Activated naive CD4-positive, alpha-beta T cell treated with anti-CD3 and anti-CD28 coated beads, Interleukin-2, amount 10 ng/mL, durations not matched to agents 7 days and 5 days (primary cell): ENCODE data around the gene CACNB4.

Source experiments
- CTCF ChIA-PET: fragments of 350-600 bp; sonication (Branson Sonifier 250); formaldehyde crosslinking; loops from one replicate; lab custom pipeline; 2021; ENCODE audit warnings: antibody characterized with exemption; lab: Charles Lee
- DNase-seq: peaks from one replicate; pipeline ENCODE4 v3.0.0-alpha.2; 2020
- H3K27ac Mint-ChIP-seq: one replicate; pipeline ENCODE4 v1.8.0; 2021; ENCODE audit warnings: mild to moderate bottlenecking, moderate library complexity, mixed read lengths
- H3K27me3 Mint-ChIP-seq: one replicate; pipeline ENCODE4 v1.8.0; 2021; ENCODE audit warnings: mild to moderate bottlenecking, mixed read lengths
- H3K36me3 Mint-ChIP-seq: one replicate; pipeline ENCODE4 v1.8.0; 2021; ENCODE audit warnings: mixed read lengths
- H3K4me1 Mint-ChIP-seq: one replicate; pipeline ENCODE4 v1.8.0; 2021; ENCODE audit warnings: mixed read lengths
- H3K4me3 Mint-ChIP-seq: one replicate; pipeline ENCODE4 v1.8.0; 2021; ENCODE audit warnings: mild to moderate bottlenecking, moderate library complexity, mixed read lengths
- H3K9me3 Mint-ChIP-seq: one replicate; pipeline ENCODE4 v1.8.0; 2021; ENCODE audit warnings: mixed read lengths

Gene CACNB4

DNA sequence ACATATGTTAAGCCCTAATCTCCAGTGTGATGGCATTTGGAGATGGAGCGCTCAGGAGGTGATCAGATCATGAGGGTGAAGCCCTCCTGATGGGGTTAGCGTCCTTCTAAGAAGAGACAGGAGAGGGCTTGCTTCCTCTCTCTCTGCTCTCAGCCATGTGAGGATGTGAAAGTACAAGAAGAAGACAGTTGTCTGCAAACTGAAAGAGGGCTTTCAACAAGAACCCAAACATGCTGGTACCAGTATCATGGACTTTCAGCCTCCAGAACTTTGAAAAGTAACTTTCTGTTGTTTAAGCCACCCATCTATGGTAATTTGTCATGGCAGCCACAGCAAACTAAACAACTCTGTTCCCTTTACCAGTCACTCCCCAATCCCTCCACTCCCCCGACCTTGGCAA, 47.4 kb downstream of the CACNB4 start:
- peaks cover 18% of the 10 kb centered on the region for H3K27me3 Mint-ChIP-seq
- H3K4me1 Mint-ChIP-seq, result no peaks in the 10 kb centered on the region
- no peak overlapping the region for H3K27ac Mint-ChIP-seq
- H3K9me3 Mint-ChIP-seq, result no peaks in the 10 kb centered on the region
- no peak for DNase-seq
- CTCF ChIA-PET, result no interaction called here
- no peak overlapping the region for H3K4me3 Mint-ChIP-seq
- H3K36me3 Mint-ChIP-seq, result no peaks in the 10 kb centered on the region

DNA sequence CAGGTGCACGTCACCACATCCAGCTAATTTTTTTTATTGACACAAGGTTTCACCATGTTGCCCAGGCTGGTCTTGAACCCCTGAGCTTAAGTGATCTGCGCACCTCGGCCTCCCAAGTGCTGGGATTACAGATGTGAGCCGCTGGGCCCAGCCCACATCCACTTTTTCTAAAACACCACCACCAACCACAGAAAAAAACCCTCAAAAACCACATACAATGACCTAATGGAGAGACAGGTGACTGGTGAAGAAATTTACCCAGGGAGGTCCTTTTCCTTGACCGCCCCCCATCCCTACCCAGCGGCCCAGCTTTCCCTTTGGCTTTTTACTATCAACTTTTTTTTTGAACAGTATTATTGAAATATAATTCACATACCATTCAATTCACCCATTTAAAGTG, 47.9 kb downstream of the CACNB4 start:
- H3K4me3 Mint-ChIP-seq, result no peak overlapping the region
- no peaks in the 10 kb centered on the region for H3K9me3 Mint-ChIP-seq
- CTCF ChIA-PET, result no interaction called here
- no peaks in the 10 kb centered on the region for H3K36me3 Mint-ChIP-seq
- H3K27me3 Mint-ChIP-seq, result peaks cover 18% of the 10 kb centered on the region
- H3K27ac Mint-ChIP-seq, result no peak overlapping the region
- no peak for DNase-seq
- H3K4me1 Mint-ChIP-seq, result no peaks in the 10 kb centered on the region

DNA sequence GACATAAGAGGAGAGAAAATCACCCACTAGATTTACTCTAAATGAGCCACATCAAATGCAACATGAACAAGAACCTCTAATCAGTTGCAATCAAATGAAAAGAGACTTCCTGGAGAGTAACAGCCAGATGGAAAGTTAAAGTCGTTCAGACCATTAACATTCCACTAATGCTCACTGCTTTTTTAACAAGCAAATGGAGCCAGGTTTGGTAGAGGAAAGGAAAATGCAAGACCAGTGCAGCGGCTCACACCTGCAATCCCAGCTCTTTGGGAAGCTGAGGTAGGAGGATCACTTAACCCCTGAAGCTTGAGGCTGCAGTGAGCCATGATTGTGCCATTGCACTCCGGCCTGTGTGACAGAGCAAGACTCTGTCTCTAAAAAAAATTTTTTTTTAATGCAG, 48.5 kb downstream of the CACNB4 start:
- Mint-ChIP-seq H3K27ac (no peak overlapping the region), H3K36me3 (no peaks in the 10 kb centered on the region), H3K4me1 (no peaks in the 10 kb centered on the region), H3K4me3 (no peak overlapping the region), H3K27me3 (peaks cover 18% of the 10 kb centered on the region), H3K9me3 (no peaks in the 10 kb centered on the region)
- CTCF ChIA-PET, result interaction anchor here (1.2 kb wide), 1 partner anchor 14 kb away, joined by 3 read pairs; no protein-coding TSS in a partner anchor
- no peak for DNase-seq

DNA sequence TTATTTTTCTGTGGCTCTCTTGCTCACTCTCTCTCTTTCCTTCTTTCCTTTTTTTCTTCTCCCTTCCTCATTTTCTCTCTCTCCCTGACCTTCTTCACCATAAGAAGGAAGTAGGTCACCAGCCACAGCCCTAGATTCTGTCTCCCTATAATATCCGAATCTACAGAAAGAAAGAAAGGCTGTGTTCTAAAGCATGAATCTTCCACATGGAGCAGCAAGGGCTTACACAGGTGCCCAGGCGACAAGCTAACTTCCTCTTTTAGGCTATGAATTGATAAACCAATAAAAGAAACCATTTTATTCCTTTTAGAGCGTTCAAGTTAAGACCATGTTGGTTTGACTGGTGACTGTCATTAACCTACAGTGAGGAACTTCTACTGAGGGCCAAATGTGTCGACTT, 49.3 kb downstream of the CACNB4 start:
- Mint-ChIP-seq H3K36me3 (no peaks in the 10 kb centered on the region), H3K27me3 (peaks cover 18% of the 10 kb centered on the region), H3K4me3 (no peak overlapping the region), H3K9me3 (no peaks in the 10 kb centered on the region), H3K27ac (no peak overlapping the region), H3K4me1 (no peaks in the 10 kb centered on the region)
- CTCF ChIA-PET, result interaction anchor here (1.2 to 1.4 kb wide), 2 partner anchors 13 to 25 kb away, joined by 3 to 4 read pairs; no protein-coding TSS in a partner anchor
- DNase-seq, result no peak

DNA sequence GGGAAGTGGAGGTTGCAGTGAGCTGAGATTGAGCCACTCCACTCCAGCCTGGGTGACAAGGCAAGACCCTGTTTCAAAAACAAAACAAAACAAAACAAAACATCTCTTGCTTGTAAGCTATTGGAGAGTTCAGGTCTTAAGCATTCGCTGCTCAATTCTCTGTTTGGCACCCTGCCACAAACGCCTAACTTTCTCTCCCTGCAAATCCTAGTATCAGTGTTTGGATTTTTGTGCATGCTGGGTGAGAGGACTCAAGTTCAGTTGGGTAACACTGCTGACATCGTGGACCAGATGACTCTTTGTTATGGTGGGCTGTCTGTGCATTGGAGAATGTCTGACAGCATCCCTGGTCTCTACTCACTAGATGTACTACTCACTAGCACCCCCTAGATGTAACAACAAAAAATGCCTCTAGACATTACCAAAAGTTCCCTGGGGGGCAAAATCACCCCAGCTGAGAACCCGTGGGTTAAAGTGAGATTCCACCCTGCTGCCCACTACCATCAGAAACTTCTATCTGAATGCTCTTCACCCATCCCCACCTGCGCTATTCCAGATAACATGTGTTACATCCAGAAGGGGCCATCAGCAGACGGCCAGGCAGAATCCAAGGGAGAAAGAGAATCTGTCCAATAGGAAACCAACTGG, 50.9 kb downstream of the CACNB4 start:
- CTCF ChIA-PET, result interaction anchor here (0.8 to 1.7 kb wide), 4 partner anchors 8 to 12 kb away, joined by 3 to 4 read pairs (median 3); no protein-coding TSS in a partner anchor
- no peaks in the 10 kb centered on the region for H3K4me1 Mint-ChIP-seq
- H3K36me3 Mint-ChIP-seq, result no peaks in the 10 kb centered on the region
- no peak overlapping the region for H3K4me3 Mint-ChIP-seq
- H3K27me3 Mint-ChIP-seq, result peaks cover 18% of the 10 kb centered on the region
- no peak overlapping the region for H3K27ac Mint-ChIP-seq
- no peak for DNase-seq
- H3K9me3 Mint-ChIP-seq, result no peaks in the 10 kb centered on the region

DNA sequence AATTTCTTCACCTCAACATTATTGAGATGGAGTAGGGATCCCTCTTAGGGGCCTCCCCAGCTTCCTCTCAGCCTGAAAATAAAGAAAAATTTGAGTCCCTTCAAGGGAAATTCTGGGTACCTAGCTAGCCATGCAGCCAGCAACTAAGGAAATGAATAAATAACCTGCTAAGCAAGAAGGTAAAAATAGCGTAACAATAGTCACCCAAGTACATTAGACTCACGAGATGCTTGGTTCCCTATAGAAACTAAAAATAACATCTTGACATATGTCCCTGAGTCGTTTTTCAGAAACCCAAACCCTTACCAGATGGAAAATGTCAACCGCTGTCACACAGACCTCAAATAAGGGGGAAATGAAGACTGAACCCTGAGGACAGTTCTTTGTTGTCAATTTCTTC, 51.9 kb downstream of the CACNB4 start:
- Mint-ChIP-seq H3K27ac (no peak overlapping the region), H3K4me3 (no peak overlapping the region), H3K27me3 (peaks cover 18% of the 10 kb centered on the region), H3K9me3 (no peaks in the 10 kb centered on the region), H3K4me1 (no peaks in the 10 kb centered on the region), H3K36me3 (no peaks in the 10 kb centered on the region)
- CTCF ChIA-PET, result interaction anchor here (0.6 to 1.7 kb wide), 3 partner anchors 8 to 263 kb away, joined by 3 read pairs; no protein-coding TSS in a partner anchor
- no peak for DNase-seq

DNA sequence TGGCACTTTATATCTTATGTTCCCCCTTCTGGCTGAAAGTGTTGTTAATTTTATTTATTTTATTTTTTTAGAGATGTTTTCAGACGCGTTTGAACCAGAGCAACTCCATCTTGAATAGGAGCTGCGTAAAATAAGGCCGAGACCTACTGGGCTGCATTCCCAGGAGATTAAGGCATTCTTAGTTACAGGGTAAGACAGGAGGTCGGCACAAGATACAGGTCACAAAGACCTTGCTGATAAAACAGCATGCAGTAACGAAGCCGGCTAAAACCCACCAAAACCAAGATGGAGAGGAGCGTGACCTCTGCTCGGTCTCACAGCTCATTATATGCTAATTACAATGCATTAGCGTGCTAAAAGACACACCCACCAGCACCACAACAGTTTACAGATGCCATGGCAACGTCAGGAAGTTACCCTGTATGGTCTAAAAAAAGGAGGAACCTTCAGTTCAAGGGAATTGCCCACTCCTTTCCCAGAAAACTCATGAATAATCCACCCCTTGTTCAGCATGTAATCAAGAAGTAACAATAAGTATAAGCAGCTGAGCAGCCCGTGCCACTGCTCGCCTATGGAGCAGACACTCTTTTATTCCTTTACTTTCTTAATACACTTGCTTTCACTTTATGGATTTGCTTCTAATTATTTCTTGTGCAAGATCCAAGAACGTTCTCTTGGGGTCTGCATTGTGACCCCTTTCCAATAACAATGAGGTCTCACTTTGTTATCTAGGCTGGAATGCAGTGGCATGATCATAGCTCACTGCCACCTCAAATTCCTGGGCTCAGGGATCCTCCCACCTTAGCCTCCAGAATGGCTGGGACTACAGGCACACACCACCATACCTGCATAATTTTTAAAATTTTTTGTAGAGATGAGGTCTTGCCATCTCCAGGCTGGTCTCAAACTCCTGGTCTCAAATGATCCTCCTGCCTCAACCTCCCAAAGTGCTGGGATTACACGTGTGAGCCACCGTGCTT, 55.9 kb downstream of the CACNB4 start:
- Mint-ChIP-seq H3K27me3 (no peaks in the 10 kb centered on the region), H3K4me1 (no peaks in the 10 kb centered on the region), H3K36me3 (no peaks in the 10 kb centered on the region), H3K4me3 (no peak overlapping the region), H3K9me3 (no peaks in the 10 kb centered on the region), H3K27ac (no peak overlapping the region)
- CTCF ChIA-PET, result no interaction called here
- no peak for DNase-seq

DNA sequence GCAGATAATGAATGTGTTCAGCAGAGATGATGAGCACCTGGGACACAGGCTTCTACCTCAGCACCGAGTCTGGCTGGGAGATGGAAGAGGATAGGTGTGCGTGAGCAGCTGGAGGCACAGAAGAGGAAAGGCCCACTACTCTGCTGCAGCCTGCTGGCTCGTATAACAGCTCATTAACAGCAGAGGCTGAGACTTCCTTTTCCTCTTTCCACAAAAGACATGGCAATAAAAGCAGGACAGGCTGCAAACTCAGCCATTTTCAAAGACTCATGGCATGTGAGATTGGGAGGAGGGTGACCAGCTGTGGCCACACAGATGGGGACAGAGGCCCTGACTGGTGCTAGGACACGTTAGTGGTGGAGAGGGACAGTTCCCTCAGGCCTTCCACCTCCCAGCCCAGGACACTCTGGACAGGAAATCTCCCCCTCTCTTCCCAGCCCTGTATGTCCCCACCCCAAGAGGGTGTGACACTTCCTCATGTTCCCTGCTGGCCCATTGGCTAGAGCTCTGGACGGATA, 60.3 kb downstream of the CACNB4 start:
- Mint-ChIP-seq H3K9me3 (no peaks in the 10 kb centered on the region), H3K4me1 (no peaks in the 10 kb centered on the region), H3K27ac (no peak overlapping the region), H3K36me3 (no peaks in the 10 kb centered on the region), H3K27me3 (no peaks in the 10 kb centered on the region), H3K4me3 (no peak overlapping the region)
- CTCF ChIA-PET, result interaction anchor here (0.9 to 4.1 kb wide), 8 partner anchors 10 to 601 kb away, joined by 3 to 25 read pairs (median 4); partner anchors contain the start of gene STAM2
- no peak for DNase-seq

DNA sequence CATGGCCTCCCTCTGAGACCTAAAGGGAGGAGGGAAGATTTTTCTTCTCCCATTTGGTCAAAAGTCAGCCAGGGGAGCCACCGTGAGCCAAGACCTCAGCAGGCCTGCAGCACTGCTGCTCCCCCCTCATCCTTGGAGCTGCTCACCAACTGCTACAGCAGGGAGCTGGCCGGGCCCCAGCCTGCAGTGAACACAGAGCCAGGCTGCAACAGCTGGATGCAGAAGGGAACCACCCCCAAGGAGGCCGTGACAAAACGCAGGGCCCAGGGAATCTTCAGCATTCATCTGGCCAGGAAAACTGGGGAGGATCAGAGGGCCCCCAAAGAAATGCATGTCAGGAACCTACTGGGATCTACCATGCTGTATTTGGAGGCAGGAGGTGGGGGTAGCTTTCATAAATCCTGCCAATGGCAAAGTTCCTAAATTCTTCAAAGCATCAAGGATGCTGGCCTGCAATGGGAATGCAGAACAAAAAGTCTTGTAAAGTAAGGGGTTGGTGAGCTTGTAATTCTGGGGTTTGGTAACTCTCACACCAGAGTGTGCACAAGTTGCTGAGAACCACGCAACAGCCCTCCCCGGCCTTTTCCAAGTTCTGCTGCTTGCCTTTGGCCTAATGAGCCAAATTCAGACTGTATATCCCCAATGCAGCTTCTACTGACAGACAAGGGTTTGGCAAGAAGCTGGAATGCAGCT, 61.0 kb downstream of the CACNB4 start:
- no peaks in the 10 kb centered on the region for H3K27me3 Mint-ChIP-seq
- no peak overlapping the region for H3K27ac Mint-ChIP-seq
- no peaks in the 10 kb centered on the region for H3K36me3 Mint-ChIP-seq
- H3K4me3 Mint-ChIP-seq, result no peak overlapping the region
- no peak for DNase-seq
- CTCF ChIA-PET, result interaction anchor here (1.1 to 4.1 kb wide), 7 partner anchors 9 to 602 kb away, joined by 3 to 25 read pairs (median 4); partner anchors contain the start of gene STAM2
- H3K4me1 Mint-ChIP-seq, result no peaks in the 10 kb centered on the region
- H3K9me3 Mint-ChIP-seq, result no peaks in the 10 kb centered on the region

DNA sequence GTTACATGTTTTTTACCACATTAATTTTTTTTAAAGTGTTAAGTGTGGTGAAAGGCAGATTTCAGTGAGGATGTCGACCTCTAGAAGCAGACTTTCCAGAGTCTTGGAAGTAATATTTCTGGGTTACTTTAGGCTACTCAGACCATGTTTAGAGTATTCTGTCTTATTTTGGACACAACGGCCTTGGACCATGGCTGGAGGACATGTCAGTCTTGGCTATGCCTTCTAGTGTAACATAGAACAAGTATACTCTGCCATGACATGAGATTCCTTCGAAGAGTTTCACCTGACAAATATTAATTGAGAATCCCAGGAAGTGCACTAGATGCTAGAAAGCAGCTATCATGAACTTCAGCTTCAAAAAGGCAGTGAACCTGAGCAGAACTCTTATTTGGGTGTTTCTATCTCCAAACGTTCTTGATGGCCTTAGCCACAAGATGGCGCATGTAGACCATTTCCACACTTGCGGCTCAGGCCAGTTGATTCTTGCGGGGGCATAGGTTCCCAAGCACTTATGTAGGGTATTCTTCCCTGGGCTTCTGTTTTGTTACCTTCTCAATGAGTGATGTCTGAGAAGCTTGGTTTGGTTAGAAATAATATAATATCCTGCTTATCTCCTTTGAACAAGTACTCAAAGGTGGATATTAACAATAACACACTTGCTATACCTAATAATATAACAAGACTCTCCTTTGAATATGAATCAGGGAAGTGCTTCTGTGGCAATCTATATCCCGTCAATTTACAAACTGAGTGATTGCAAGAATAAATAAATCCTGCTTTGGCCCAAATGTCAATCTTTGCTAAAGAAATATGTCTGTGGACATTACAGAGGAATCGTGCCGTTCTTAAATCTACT, 62.0 kb downstream of the CACNB4 start:
- H3K4me1 Mint-ChIP-seq, result no peaks in the 10 kb centered on the region
- no peak overlapping the region for H3K27ac Mint-ChIP-seq
- peaks cover under 1% of the 10 kb centered on the region for H3K27me3 Mint-ChIP-seq
- H3K4me3 Mint-ChIP-seq, result no peak overlapping the region
- H3K36me3 Mint-ChIP-seq, result no peaks in the 10 kb centered on the region
- peak; percentile 75 for DNase-seq
- no peaks in the 10 kb centered on the region for H3K9me3 Mint-ChIP-seq
- CTCF ChIA-PET, result interaction anchor here (0.6 to 4.1 kb wide), 13 partner anchors 8 to 713 kb away, joined by 3 to 25 read pairs (median 3); no protein-coding TSS in a partner anchor

DNA sequence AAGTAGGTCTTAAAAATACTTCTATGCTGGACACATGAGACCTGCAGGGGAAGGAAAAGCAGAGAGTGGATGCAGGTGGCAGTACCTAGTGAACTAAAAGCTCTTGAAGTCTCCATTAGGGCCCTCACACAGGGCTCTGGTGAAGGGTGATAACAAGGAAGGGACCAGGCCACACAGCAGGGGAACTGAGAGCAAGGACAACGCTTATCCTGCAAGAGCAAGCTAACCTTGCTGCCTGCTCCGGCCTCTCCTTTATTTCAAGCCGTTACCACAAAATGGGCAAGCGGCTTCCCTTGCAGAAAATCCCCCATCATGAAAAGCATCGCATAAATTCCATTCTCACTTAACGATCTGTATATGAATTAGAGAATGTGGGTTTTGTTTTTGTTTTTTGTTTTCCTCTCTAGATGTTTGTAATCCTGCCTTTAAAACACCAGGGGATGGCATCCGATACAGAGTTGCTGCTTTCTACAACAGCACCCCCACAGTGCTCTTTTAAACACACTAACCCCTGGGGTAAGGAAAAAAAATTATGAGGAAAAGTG, 64.5 kb downstream of the CACNB4 start:
- Mint-ChIP-seq H3K36me3 (no peaks in the 10 kb centered on the region), H3K4me3 (no peak overlapping the region), H3K4me1 (no peaks in the 10 kb centered on the region), H3K27me3 (peaks cover 8% of the 10 kb centered on the region), H3K9me3 (no peaks in the 10 kb centered on the region), H3K27ac (no peak overlapping the region)
- CTCF ChIA-PET, result no interaction called here
- no peak for DNase-seq

DNA sequence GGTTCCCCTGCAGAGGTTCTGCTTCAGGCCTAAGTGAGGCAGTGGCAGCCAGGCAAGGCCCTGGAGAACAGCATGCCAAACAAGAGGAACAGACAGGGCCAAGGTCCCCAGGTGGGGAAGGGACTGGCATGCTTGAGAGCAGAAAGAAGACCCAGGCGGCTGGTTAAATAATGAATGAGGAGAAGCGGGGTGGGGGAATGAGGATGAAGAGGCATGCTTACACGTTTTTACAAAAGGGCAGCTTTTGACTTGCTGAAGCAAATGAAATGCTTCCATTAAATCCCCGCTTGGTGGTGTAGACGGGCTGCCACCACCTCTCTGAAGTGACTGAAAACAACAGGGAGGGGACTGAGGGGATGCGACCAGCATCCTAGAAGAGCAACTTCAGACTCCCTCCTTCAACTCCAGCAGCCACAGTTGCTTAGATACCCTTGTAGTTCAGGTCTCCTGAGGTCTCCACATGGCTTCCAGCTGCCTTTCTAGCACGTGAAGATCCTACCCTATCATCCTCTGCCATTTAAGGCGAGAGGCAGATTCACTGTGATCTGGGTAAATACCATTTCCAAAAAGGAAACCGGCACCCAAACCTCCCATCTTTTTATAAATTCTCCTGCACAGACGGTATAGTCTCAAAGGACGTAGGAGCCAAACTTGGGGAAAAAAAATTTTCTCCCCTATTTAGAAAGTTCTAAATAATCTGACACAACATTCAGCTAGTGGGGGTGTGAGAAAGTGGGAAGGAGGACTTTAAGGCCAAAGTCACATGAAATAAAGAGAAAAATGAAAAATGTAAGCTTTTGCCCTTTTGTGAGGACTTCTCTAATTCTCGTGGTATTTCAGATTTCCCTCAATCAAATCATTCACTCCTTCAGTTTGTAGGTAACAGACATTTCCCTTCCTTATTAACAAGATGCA, 65.6 kb downstream of the CACNB4 start:
- H3K36me3 Mint-ChIP-seq, result no peaks in the 10 kb centered on the region
- peaks cover 8% of the 10 kb centered on the region for H3K27me3 Mint-ChIP-seq
- H3K4me1 Mint-ChIP-seq, result no peaks in the 10 kb centered on the region
- H3K27ac Mint-ChIP-seq, result no peak overlapping the region
- CTCF ChIA-PET, result interaction anchor here (0.6 kb wide), 1 partner anchor 61 kb away, joined by 4 read pairs; no protein-coding TSS in a partner anchor
- H3K9me3 Mint-ChIP-seq, result no peaks in the 10 kb centered on the region
- DNase-seq, result no peak
- no peak overlapping the region for H3K4me3 Mint-ChIP-seq
